ENCODE measurements around the gene RCCD1. TPM values are rescaled to one million over a fixed set of nuclear protein-coding genes. Genes with fewer than 3 reads are reported as not detected.

The RCCD1 gene
- total and polyA plus RNA-seq, 9 of the 15 experiments (the other 6 are each of a cell fraction or from before 2014, with no cell fraction given), result 11.1 to 51.4 (median 24.7) TPM

DNA sequence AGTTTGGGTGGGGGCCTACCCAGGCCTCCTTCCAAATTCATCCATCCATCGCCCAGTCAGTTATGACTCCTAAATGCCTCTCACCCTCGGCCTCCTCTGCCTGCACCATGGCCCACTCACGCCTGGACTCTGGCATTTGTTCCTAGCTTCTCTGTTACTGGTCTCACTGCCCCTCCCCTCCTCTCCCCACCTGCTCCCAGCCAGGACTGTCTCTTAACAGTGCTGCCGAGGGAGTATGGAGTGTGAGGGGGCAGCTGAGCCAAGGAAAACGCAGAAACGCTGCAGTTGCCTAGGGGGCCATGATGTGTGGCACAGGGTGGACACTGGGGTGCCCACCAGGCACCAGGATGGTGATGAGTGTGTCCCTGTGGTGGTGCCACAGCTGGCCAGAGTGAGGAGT is 3.1 kb downstream of the RCCD1 start (continued):
- TF ChIP-seq, protein P1, sequence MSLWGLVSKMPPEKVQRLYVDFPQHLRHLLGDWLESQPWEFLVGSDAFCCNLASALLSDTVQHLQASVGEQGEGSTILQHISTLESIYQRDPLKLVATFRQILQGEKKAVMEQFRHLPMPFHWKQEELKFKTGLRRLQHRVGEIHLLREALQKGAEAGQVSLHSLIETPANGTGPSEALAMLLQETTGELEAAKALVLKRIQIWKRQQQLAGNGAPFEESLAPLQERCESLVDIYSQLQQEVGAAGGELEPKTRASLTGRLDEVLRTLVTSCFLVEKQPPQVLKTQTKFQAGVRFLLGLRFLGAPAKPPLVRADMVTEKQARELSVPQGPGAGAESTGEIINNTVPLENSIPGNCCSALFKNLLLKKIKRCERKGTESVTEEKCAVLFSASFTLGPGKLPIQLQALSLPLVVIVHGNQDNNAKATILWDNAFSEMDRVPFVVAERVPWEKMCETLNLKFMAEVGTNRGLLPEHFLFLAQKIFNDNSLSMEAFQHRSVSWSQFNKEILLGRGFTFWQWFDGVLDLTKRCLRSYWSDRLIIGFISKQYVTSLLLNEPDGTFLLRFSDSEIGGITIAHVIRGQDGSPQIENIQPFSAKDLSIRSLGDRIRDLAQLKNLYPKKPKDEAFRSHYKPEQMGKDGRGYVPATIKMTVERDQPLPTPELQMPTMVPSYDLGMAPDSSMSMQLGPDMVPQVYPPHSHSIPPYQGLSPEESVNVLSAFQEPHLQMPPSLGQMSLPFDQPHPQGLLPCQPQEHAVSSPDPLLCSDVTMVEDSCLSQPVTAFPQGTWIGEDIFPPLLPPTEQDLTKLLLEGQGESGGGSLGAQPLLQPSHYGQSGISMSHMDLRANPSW (CRISPR knock-in tag; IDR thresholded peaks at IDR 0.05), result no peak
- no peak for TF ChIP-seq HNRNPUL1 (IDR thresholded peaks at IDR 0.05; ENCODE audit: low read length)
- no peak for TF ChIP-seq ZNF668 (CRISPR knock-in tag; IDR thresholded peaks at IDR 0.05)
- no peak for TF ChIP-seq CAMTA2 (CRISPR knock-in tag; conservative IDR thresholded peaks at IDR 0.05)
- no peak for TF ChIP-seq C11orf30 (IDR thresholded peaks at IDR 0.05; ENCODE audit: low read depth)
- TF ChIP-seq, protein P2, sequence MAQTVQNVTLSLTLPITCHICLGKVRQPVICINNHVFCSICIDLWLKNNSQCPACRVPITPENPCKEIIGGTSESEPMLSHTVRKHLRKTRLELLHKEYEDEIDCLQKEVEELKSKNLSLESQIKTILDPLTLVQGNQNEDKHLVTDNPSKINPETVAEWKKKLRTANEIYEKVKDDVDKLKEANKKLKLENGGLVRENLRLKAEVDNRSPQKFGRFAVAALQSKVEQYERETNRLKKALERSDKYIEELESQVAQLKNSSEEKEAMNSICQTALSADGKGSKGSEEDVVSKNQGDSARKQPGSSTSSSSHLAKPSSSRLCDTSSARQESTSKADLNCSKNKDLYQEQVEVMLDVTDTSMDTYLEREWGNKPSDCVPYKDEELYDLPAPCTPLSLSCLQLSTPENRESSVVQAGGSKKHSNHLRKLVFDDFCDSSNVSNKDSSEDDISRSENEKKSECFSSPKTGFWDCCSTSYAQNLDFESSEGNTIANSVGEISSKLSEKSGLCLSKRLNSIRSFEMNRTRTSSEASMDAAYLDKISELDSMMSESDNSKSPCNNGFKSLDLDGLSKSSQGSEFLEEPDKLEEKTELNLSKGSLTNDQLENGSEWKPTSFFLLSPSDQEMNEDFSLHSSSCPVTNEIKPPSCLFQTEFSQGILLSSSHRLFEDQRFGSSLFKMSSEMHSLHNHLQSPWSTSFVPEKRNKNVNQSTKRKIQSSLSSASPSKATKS (CRISPR knock-in tag; IDR thresholded peaks at IDR 0.05), result no peak
- no peak for TF ChIP-seq ZNF699 (CRISPR knock-in tag; IDR thresholded peaks at IDR 0.05; ENCODE audit: insufficient replicate concordance)

Measured in K562 (cell line).